ENCODE data around the gene SAP25.

SAP25 gene

GRCh38 chr7:100546926-100547800 lies 26.5 kb downstream of the SAP25 start:
- Histone ChIP-seq H3K4me1 (ENCODE audit: control insufficient read depth, low read length) (peaks cover 83% of the 10 kb centered on the region), H3K36me3 (ENCODE audit: control insufficient read depth, low read length) (peaks cover 14% of the 10 kb centered on the region), H3K9me2 (replicated peaks; ENCODE audit: control insufficient read depth, low read length) (no peaks in the 10 kb centered on the region), H3K27me3 (ENCODE audit: control insufficient read depth, low read length) (no peaks in the 10 kb centered on the region), H4K20me1 (ENCODE audit: control insufficient read depth, insufficient read depth, low read depth, low read length) (no peaks in the 10 kb centered on the region), H3K79me2 (ENCODE audit: control insufficient read depth, low read length) (peaks cover 47% of the 10 kb centered on the region), H3K27ac (ENCODE audit: low read depth, low read length) (peak overlapping the region; percentile 28), H3K9me3 (ENCODE audit: control insufficient read depth, insufficient read depth, low read length) (no peaks in the 10 kb centered on the region), H3K4me3 (ENCODE audit: low read length) (peak overlapping the region; percentile 15), H3F3A (ENCODE audit: control insufficient read depth, insufficient read depth) (peaks cover 19% of the 10 kb centered on the region), H3K4me2 (ENCODE audit: low read length) (peak overlapping the region; percentile 34)
- TF ChIP-seq CTCF (IDR thresholded peaks at IDR 0.05; ENCODE audit: low read depth, low read length, poor library complexity, severe bottlenecking): no peak
- no peak for TF ChIP-seq EZH2phosphoT487 (IDR thresholded peaks at IDR 0.05; ENCODE audit: borderline replicate concordance, low read length)

GRCh38 chr7:100546129-100546925 lies 27.4 kb downstream of the SAP25 start:
- Histone ChIP-seq H3K9me3 (ENCODE audit: control insufficient read depth, insufficient read depth, low read length) (no peaks in the 10 kb centered on the region), H3K79me2 (ENCODE audit: control insufficient read depth, low read length) (peaks cover 51% of the 10 kb centered on the region), H3K4me1 (ENCODE audit: control insufficient read depth, low read length) (peaks cover 84% of the 10 kb centered on the region), H3K36me3 (ENCODE audit: control insufficient read depth, low read length) (peaks cover 14% of the 10 kb centered on the region), H3K9me2 (replicated peaks; ENCODE audit: control insufficient read depth, low read length) (no peaks in the 10 kb centered on the region), H4K20me1 (ENCODE audit: control insufficient read depth, insufficient read depth, low read depth, low read length) (no peaks in the 10 kb centered on the region), H3K27me3 (ENCODE audit: control insufficient read depth, low read length) (no peaks in the 10 kb centered on the region), H3K27ac (ENCODE audit: low read depth, low read length) (peak overlapping the region; percentile 20; the same call in 1 of the 2 replicates), H3K4me3 (ENCODE audit: low read length) (no peak overlapping the region), H3K4me2 (ENCODE audit: low read length) (peak overlapping the region; percentile 34), H3F3A (ENCODE audit: control insufficient read depth, insufficient read depth) (peaks cover 19% of the 10 kb centered on the region)
- TF ChIP-seq CTCF (IDR thresholded peaks at IDR 0.05; ENCODE audit: low read depth, low read length, poor library complexity, severe bottlenecking) (no peak), EZH2phosphoT487 (IDR thresholded peaks at IDR 0.05; ENCODE audit: borderline replicate concordance, low read length) (no peak)

GRCh38 chr7:100545360-100546128 lies 28.2 kb downstream of the SAP25 start:
- H3K27ac ChIP-seq (ENCODE audit: low read depth, low read length): 0 out of 2 replicates have a peak overlapping the region, but pooled peaks have one; percentile 20
- H3K79me2 ChIP-seq (ENCODE audit: control insufficient read depth, low read length): peaks cover 57% of the 10 kb centered on the region
- H3K9me3 ChIP-seq (ENCODE audit: control insufficient read depth, insufficient read depth, low read length): no peaks in the 10 kb centered on the region
- peaks cover 82% of the 10 kb centered on the region for H3K4me1 ChIP-seq (ENCODE audit: control insufficient read depth, low read length)
- peaks cover 18% of the 10 kb centered on the region for H3F3A ChIP-seq (ENCODE audit: control insufficient read depth, insufficient read depth)
- peaks cover 13% of the 10 kb centered on the region for H3K36me3 ChIP-seq (ENCODE audit: control insufficient read depth, low read length)
- TF ChIP-seq EZH2phosphoT487 (IDR thresholded peaks at IDR 0.05; ENCODE audit: borderline replicate concordance, low read length) (no peak), CTCF (IDR thresholded peaks at IDR 0.05; ENCODE audit: low read depth, low read length, poor library complexity, severe bottlenecking) (no peak)
- H3K9me2 ChIP-seq (replicated peaks; ENCODE audit: control insufficient read depth, low read length): no peaks in the 10 kb centered on the region
- peak overlapping the region; percentile 24; the same call in 1 of the 2 replicates for H3K4me3 ChIP-seq (ENCODE audit: low read length)
- H4K20me1 ChIP-seq (ENCODE audit: control insufficient read depth, insufficient read depth, low read depth, low read length): no peaks in the 10 kb centered on the region
- H3K27me3 ChIP-seq (ENCODE audit: control insufficient read depth, low read length): no peaks in the 10 kb centered on the region
- peak overlapping the region; percentile 34 for H3K4me2 ChIP-seq (ENCODE audit: low read length)

Measured in DOHH2 (cell line).